IMR-90 (cell line): ENCODE measurements around the gene RAB36. TPM values are rescaled to one million over a fixed set of nuclear protein-coding genes. Genes with fewer than 3 reads are reported as not detected.

Source experiments
- ATAC-seq: fragments of 200-7000 bp; cut with Tn5 transposase; 2 replicates; pipeline ENCODE4 v1.9.1; 2020; ENCODE audit warnings: low read depth, mild to moderate bottlenecking, moderate library complexity
- BruUV-seq: library from RNA; stranded (reverse); fragments of 400-500 nt; replicated peaks from 2 replicates; lab custom pipeline; 2021; lab: Mats Ljungman, UMichigan
- CTCF ChIA-PET: fragments of 300-600 bp; formaldehyde crosslinking; extraction: SDS; loops from one replicate; lab custom pipeline; 2021; ENCODE audit warnings: antibody characterized with exemption; lab: Yijun Ruan, JAX
- POLR2A ChIA-PET: fragments of 300-600 bp; sonication (Branson Sonifier 250); formaldehyde crosslinking; loops from one replicate; lab custom pipeline; 2022; ENCODE audit warnings: antibody characterized with exemption; ENCODE audit not compliant: unreplicated experiment; lab: Charles Lee
- DNase-seq: peaks from one replicate; pipeline ENCODE4 v3.0.0; 2013
- H2AFZ ChIP-seq: replicated peaks from 2 replicates; pipeline ENCODE3; 2013; ENCODE audit warnings: low read length, mild to moderate bottlenecking; ENCODE audit not compliant: poor library complexity
- H2AK5ac ChIP-seq: 2 replicates; pipeline ENCODE4 v1.6.1; 2013; ENCODE audit warnings: low read depth, low read length, inconsistent platforms
- H2AK9ac ChIP-seq: replicated peaks from 2 replicates; pipeline ENCODE3; 2013; ENCODE audit warnings: mild to moderate bottlenecking, low read depth, low read length, moderate library complexity; ENCODE audit not compliant: poor library complexity
- H2BK120ac ChIP-seq: 2 replicates; pipeline ENCODE4 v1.6.1; 2013; ENCODE audit warnings: low read depth, low read length, inconsistent platforms
- H2BK15ac ChIP-seq: 3 replicates; pipeline ENCODE4 v1.6.1; 2013; ENCODE audit warnings: low read depth, low read length, inconsistent platforms
- H2BK20ac ChIP-seq: 2 replicates; pipeline ENCODE4 v1.6.1; 2013; ENCODE audit warnings: low read depth, mild to moderate bottlenecking, inconsistent platforms, low read length, moderate library complexity
- H2BK5ac ChIP-seq: 2 replicates; pipeline ENCODE4 v1.6.1; 2013; ENCODE audit warnings: mild to moderate bottlenecking, low read depth, low read length, inconsistent platforms; ENCODE audit not compliant: poor library complexity, severe bottlenecking
- H3K14ac ChIP-seq: replicated peaks from 2 replicates; pipeline ENCODE4 v1.6.1; 2013; ENCODE audit warnings: low read depth, low read length, inconsistent platforms
- H3K18ac ChIP-seq: 2 replicates; pipeline ENCODE4 v1.6.1; 2013; ENCODE audit warnings: low read depth, low read length, control low read depth
- H3K23ac ChIP-seq: 2 replicates; pipeline ENCODE4 v1.6.1; 2013; ENCODE audit warnings: low read depth, low read length, inconsistent platforms
- H3K27ac ChIP-seq: 2 replicates; pipeline ENCODE4 v1.5.1; 2013; ENCODE audit warnings: mild to moderate bottlenecking, control low read depth, low read length; ENCODE audit not compliant: insufficient read depth
- H3K27me3 ChIP-seq: 2 replicates; pipeline ENCODE4 v1.6.1; 2013; ENCODE audit warnings: low read length; ENCODE audit not compliant: control insufficient read depth, insufficient read depth
- H3K36me3 ChIP-seq: 2 replicates; pipeline ENCODE4 v1.6.1; 2013; ENCODE audit warnings: low read length, mixed read lengths; ENCODE audit not compliant: control insufficient read depth, insufficient read depth
- H3K4ac ChIP-seq: 2 replicates; pipeline ENCODE4 v1.6.1; 2013; ENCODE audit warnings: low read depth, low read length, inconsistent platforms
- H3K4me1 ChIP-seq: 2 replicates; pipeline ENCODE4 v1.6.1; 2013; ENCODE audit warnings: low read length, mixed read lengths; ENCODE audit not compliant: control insufficient read depth, insufficient read depth
- H3K4me2 ChIP-seq: 2 replicates; pipeline ENCODE4 v1.6.1; 2013; ENCODE audit warnings: low read depth, mild to moderate bottlenecking, control low read depth, low read length, moderate library complexity
- H3K4me3 ChIP-seq: 2 replicates; pipeline ENCODE4 v1.5.1; 2013; ENCODE audit warnings: low read depth, mild to moderate bottlenecking, control low read depth, low read length, moderate library complexity; ENCODE audit not compliant: insufficient read depth
- H3K56ac ChIP-seq: 2 replicates; pipeline ENCODE4 v1.6.1; 2013; ENCODE audit warnings: low read length, inconsistent platforms; ENCODE audit not compliant: insufficient read depth; ENCODE audit errors: extremely low read depth
- H3K79me1 ChIP-seq, 2 experiments: 2 replicates each; pipeline ENCODE4 v1.6.1; 2013; ENCODE audit warnings: low read length in 2 of 2, inconsistent platforms in 1 of 2, low read depth in 1 of 2
- H3K9ac ChIP-seq: 2 replicates; pipeline ENCODE4 v1.6.1; 2013; ENCODE audit warnings: low read depth, low read length, control low read depth
- H3K9me1 ChIP-seq: 2 replicates; pipeline ENCODE4 v1.6.1; 2013; ENCODE audit warnings: low read length, inconsistent platforms; ENCODE audit not compliant: insufficient read depth
- H3K9me3 ChIP-seq: 2 replicates; pipeline ENCODE4 v1.6.1; 2013; ENCODE audit warnings: low read length; ENCODE audit not compliant: control insufficient read depth, insufficient read depth
- H4K20me1 ChIP-seq: 2 replicates; pipeline ENCODE4 v1.6.1; 2013; ENCODE audit warnings: low read length, inconsistent platforms; ENCODE audit not compliant: insufficient read depth
- H4K5ac ChIP-seq: 2 replicates; pipeline ENCODE4 v1.6.1; 2013; ENCODE audit warnings: mild to moderate bottlenecking, low read depth, low read length, control low read depth
- H4K8ac ChIP-seq, 2 experiments: 2 replicates each; pipeline ENCODE4 v1.6.1; 2013; ENCODE audit warnings: low read depth in 2 of 2, low read length in 2 of 2, control low read depth in 1 of 2, inconsistent platforms in 1 of 2
- H4K91ac ChIP-seq: 2 replicates; pipeline ENCODE4 v1.6.1; 2013; ENCODE audit warnings: low read depth, low read length, inconsistent platforms; ENCODE audit not compliant: insufficient read depth
- BHLHE40 ChIP-seq: fragments of 150-350 bp; IDR thresholded peaks from 2 replicates; pipeline ENCODE4 v1.6.1; 2016; ENCODE audit warnings: mild to moderate bottlenecking, low read depth, low read length
- CEBPB ChIP-seq: IDR thresholded peaks from 2 replicates; pipeline ENCODE4 v1.6.1; 2012; ENCODE audit warnings: low read depth, low read length, improper control_type of control experiment
- CHD1 ChIP-seq: IDR thresholded peaks from 2 replicates; pipeline ENCODE4 v1.6.1; 2012; ENCODE audit warnings: low read depth, low read length, improper control_type of control experiment
- FOS ChIP-seq: fragments of 150-350 bp; IDR thresholded peaks from 2 replicates; pipeline ENCODE4 v1.6.1; 2016; ENCODE audit warnings: low read depth, low read length
- MAFK ChIP-seq: IDR thresholded peaks from 2 replicates; pipeline ENCODE4 v1.6.1; 2012; ENCODE audit warnings: low read depth, low read length, improper control_type of control experiment
- MXI1 ChIP-seq: IDR thresholded peaks from 2 replicates; pipeline ENCODE4 v1.6.1; 2012; ENCODE audit warnings: low read depth, mild to moderate bottlenecking, low read length, moderate library complexity, borderline replicate concordance
- NFE2L2 ChIP-seq: fragments of 150-350 bp; IDR thresholded peaks from 2 replicates; pipeline ENCODE4 v1.6.1; 2016; ENCODE audit warnings: low read depth, mild to moderate bottlenecking, low read length
- POLR2A ChIP-seq: IDR thresholded peaks from 2 replicates; pipeline ENCODE4 v1.6.1; 2012; ENCODE audit warnings: mild to moderate bottlenecking, low read depth, low read length
- RAD21 ChIP-seq: IDR thresholded peaks from 2 replicates; pipeline ENCODE4 v1.6.1; 2012; ENCODE audit warnings: low read length, improper control_type of control experiment
- RCOR1 ChIP-seq: IDR thresholded peaks from 2 replicates; pipeline ENCODE4 v1.6.1; 2012; ENCODE audit warnings: mild to moderate bottlenecking, low read length, improper control_type of control experiment; ENCODE audit not compliant: insufficient replicate concordance
- RFX5 ChIP-seq: IDR thresholded peaks from 2 replicates; pipeline ENCODE4 v1.8.0; 2012; ENCODE audit warnings: low read depth, mild to moderate bottlenecking, low read length, moderate library complexity
- SMC3 ChIP-seq: fragments of 150-350 bp; IDR thresholded peaks from 2 replicates; pipeline ENCODE4 v1.6.1; 2016; ENCODE audit warnings: low read depth, mild to moderate bottlenecking, antibody characterized with exemption, low read length, moderate library complexity
- WGBS, 2 experiments: methylation state at CpG; one replicate each; pipeline versions ENCODE4 v1.1.5 to v1.1.7; 2013; ENCODE audit warnings: missing lambda C conversion rate in 2 of 2; ENCODE audit not compliant: insufficient read length in 1 of 2; ENCODE audit errors: extremely low coverage in 2 of 2; 5-methylcytosine and 5-hydroxymethylcytosine counted together
- dilution Hi-C: fragments of 300-500 bp; cut with HindIII; formaldehyde crosslinking; loops from one replicate; pipeline ENCODE4 v1.14.3; 2018; ENCODE audit warnings: low sequenced_read_pairs; ENCODE audit not compliant: unreplicated experiment
- in situ Hi-C: fragments of 300-500 bp; cut with MboI; formaldehyde crosslinking; loops from 3 replicates; pipeline ENCODE4 v1.14.3; 2019; ENCODE audit warnings: low sequenced_read_pairs, inconsistent platforms, mixed read lengths
- intact Hi-C: fragments of 100-400 bp; cut with micrococcal nuclease; formaldehyde crosslinking; loops from 2 replicates; pipeline ENCODE4 v1.10.0; 2022
- polyA plus RNA-seq, 3 experiments: library from polyadenylated mRNA; depleted of rRNA; stranded (reverse); fragments of >200 nt; gene quantifications; 2 replicates each; pipeline ENCODE4 v1.2.3, GENCODE V29; 2012; ENCODE audit warnings: low replicate concordance in 1 of 3
- total RNA-seq: library from RNA; depleted of rRNA; stranded (reverse); fragments of >200 nt; gene quantifications from 2 replicates; pipeline ENCODE4 v1.2.3, GENCODE V29; 2012
- TF ChIP-seq, protein P1 (sequence below): fragments of 150-350 bp; IDR thresholded peaks from 2 replicates; pipeline ENCODE4 v1.6.1; 2016; ENCODE audit warnings: low read depth, mild to moderate bottlenecking, low read length, moderate library complexity, borderline replicate concordance
- TF ChIP-seq, protein P2 (sequence below): conservative IDR thresholded peaks from 2 replicates; pipeline ENCODE4 v1.5.1; 2012; ENCODE audit warnings: mild to moderate bottlenecking, low read depth, low read length, improper control_type of control experiment
- TF ChIP-seq, protein P3 (sequence below): fragments of 150-350 bp; IDR thresholded peaks from 2 replicates; pipeline ENCODE4 v1.6.1; 2017; ENCODE audit warnings: mild to moderate bottlenecking, antibody characterized with exemption, low read length, low read depth

RAB36 gene
- total and polyA plus RNA-seq, 2 of the 4 experiments (the other 2 are of a cell fraction): 3.6 to 4.0 TPM

DNA sequence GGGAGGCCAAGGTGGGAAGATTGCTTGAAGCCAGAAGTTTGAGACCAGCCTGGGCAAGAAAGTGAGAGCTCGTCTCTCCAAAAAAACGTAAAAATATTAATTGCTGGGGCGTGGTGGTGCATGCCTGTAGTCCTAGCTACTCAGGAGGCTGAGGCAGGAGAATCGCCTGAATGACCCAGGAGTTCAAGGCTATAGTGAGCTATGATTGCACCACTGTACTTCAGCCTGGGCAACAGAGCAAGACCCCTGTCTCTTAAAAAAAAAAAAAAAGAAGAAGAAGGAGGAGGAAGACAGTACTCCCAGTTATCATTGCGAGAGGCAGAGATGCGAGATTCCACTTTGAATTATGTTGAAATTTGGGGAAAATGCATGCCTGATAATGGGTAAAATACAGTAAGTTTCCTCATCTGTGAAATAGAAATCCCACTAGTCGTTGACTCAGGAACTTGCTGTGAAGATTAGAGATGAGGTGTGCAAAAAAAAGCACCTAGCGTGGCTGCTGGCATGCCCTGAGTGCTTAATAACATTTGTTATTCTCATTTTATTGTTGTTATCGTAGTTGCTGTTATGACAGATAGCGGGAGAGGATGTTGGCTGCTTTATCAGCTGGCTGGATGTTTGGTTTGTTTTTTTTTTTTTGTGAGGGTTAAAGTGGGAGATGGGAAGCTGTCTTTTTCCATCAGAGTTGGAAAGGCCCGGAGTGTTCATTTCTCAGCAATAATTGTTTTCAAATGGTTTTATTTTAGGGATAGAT is 68.5 kb downstream of the RAB36 start:
- H3K4me1 ChIP-seq: peaks cover 25% of the 10 kb centered on the region
- H3K14ac ChIP-seq: no peak overlapping the region
- no peak overlapping the region for H3K9ac ChIP-seq
- no peaks in the 10 kb centered on the region for H3K27me3 ChIP-seq
- H3K23ac ChIP-seq: no peak overlapping the region
- no peak overlapping the region for H3K27ac ChIP-seq
- no peaks in the 10 kb centered on the region for H3K36me3 ChIP-seq
- no peak overlapping the region for H3K4ac ChIP-seq
- no peak overlapping the region for H3K18ac ChIP-seq
- H2AK9ac ChIP-seq: no peak overlapping the region
- no peak overlapping the region for H3K56ac ChIP-seq
- H3K79me1 ChIP-seq: peaks cover 51 to 73% of the 10 kb centered on the region in 2 experiments
- no peak for ATAC-seq
- no peak overlapping the region for H2AFZ ChIP-seq
- peaks cover 43% of the 10 kb centered on the region for H3K9me1 ChIP-seq
- BruUV-seq: no TSS peak
- H2BK120ac ChIP-seq: no peak overlapping the region
- in situ Hi-C loops: no loop called here
- no peaks in the 10 kb centered on the region for H3K9me3 ChIP-seq
- H4K5ac ChIP-seq: no peak overlapping the region
- H4K91ac ChIP-seq: no peak overlapping the region
- no peak overlapping the region for H2BK20ac ChIP-seq
- H3K4me2 ChIP-seq: no peak overlapping the region
- no peak overlapping the region for H2BK5ac ChIP-seq
- no peak for DNase-seq
- no peak overlapping the region for H4K8ac ChIP-seq
- H2AK5ac ChIP-seq: no peak overlapping the region
- dilution Hi-C loops: no loop called here
- intact Hi-C loops: no loop called here
- no peak overlapping the region for H3K4me3 ChIP-seq
- peaks cover 29% of the 10 kb centered on the region for H4K20me1 ChIP-seq
- no peak overlapping the region for H2BK15ac ChIP-seq
- ChIA-PET POLR2A (interaction anchor here (0.6 kb wide), 1 partner anchor 19 kb away, joined by 6 read pairs; no protein-coding TSS in a partner anchor), CTCF (interaction anchor here (0.7 to 0.8 kb wide), 2 partner anchors 10 to 192 kb away, joined by 3 read pairs; no protein-coding TSS in a partner anchor)
- WGBS, 2 experiments: 100% methylated on average over 2 of the region's 11 CpGs; no CpG with 5 or more reads in 1 of the 2 experiments
- TF ChIP-seq, protein P1, sequence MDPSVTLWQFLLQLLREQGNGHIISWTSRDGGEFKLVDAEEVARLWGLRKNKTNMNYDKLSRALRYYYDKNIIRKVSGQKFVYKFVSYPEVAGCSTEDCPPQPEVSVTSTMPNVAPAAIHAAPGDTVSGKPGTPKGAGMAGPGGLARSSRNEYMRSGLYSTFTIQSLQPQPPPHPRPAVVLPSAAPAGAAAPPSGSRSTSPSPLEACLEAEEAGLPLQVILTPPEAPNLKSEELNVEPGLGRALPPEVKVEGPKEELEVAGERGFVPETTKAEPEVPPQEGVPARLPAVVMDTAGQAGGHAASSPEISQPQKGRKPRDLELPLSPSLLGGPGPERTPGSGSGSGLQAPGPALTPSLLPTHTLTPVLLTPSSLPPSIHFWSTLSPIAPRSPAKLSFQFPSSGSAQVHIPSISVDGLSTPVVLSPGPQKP: no peak
- TF ChIP-seq CEBPB (no peak), SMC3 (no peak), NFE2L2 (no peak), RFX5 (no peak), RCOR1 (no peak), RAD21 (no peak), CHD1 (no peak), FOS (no peak), POLR2A (no peak), MXI1 (no peak), MAFK (no peak), BHLHE40 (no peak)
- TF ChIP-seq, protein P2, sequence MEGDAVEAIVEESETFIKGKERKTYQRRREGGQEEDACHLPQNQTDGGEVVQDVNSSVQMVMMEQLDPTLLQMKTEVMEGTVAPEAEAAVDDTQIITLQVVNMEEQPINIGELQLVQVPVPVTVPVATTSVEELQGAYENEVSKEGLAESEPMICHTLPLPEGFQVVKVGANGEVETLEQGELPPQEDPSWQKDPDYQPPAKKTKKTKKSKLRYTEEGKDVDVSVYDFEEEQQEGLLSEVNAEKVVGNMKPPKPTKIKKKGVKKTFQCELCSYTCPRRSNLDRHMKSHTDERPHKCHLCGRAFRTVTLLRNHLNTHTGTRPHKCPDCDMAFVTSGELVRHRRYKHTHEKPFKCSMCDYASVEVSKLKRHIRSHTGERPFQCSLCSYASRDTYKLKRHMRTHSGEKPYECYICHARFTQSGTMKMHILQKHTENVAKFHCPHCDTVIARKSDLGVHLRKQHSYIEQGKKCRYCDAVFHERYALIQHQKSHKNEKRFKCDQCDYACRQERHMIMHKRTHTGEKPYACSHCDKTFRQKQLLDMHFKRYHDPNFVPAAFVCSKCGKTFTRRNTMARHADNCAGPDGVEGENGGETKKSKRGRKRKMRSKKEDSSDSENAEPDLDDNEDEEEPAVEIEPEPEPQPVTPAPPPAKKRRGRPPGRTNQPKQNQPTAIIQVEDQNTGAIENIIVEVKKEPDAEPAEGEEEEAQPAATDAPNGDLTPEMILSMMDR: no peak
- TF ChIP-seq, protein P3, sequence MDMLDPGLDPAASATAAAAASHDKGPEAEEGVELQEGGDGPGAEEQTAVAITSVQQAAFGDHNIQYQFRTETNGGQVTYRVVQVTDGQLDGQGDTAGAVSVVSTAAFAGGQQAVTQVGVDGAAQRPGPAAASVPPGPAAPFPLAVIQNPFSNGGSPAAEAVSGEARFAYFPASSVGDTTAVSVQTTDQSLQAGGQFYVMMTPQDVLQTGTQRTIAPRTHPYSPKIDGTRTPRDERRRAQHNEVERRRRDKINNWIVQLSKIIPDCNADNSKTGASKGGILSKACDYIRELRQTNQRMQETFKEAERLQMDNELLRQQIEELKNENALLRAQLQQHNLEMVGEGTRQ: no peak
